ENCODE measurements around the gene TP53AIP1. TPM values are rescaled to one million over a fixed set of nuclear protein-coding genes. Genes with fewer than 3 reads are reported as not detected.

The TP53AIP1 gene
- total and polyA plus RNA-seq, 10 of the 15 experiments (the other 5 are each of a cell fraction or from before 2014, with no cell fraction given): 0.01 TPM; not detected in 9

DNA sequence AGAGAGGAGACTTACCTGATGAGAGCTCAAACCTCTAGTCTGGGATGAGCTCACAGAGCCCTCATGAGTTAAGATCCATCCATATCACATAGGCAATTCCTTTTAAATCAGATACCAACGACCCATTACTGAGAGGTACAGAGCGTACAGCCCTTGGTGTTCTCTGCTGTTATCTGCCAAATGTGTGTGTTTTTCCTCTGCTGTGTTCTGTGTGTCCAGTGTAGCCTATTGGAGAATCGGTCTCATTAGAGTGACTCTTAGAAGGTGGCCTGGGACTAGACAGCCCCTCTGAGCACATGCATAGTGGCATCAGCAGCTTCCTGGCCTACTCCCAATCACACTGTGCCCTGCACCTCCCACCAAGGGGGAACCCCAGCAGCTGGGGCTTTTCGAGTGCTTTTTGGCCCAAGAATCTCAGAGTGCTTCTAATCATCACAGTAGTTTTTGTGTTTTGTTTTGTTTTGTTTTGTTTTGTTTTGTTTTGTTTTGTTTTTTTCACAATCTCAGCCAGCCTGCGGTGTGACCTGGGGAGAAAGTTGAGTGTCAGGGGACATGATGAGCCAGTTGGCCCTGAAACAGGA lies 25.4 kb downstream of the TP53AIP1 start:
- Histone ChIP-seq H4K20me1 (ENCODE audit: control insufficient read depth, insufficient read depth) (no peaks in the 10 kb centered on the region), H3K4me2 (ENCODE audit: control insufficient read depth, insufficient read depth) (no peak overlapping the region), H2AFZ (ENCODE audit: control insufficient read depth, low read depth, low read length) (no peak overlapping the region; the same call in 1 of the 2 replicates), H3K9ac (ENCODE audit: control insufficient read depth, insufficient read depth, low read length) (no peak overlapping the region), H3K4me1 (ENCODE audit: control insufficient read depth, insufficient read depth, low read length) (no peaks in the 10 kb centered on the region), H3K27me3 (replicated peaks in 1 of 2; ENCODE audit: control insufficient read depth in 2 of 2, insufficient read depth in 2 of 2, low read length in 1 of 2) (peaks cover 0 to 3% of the 10 kb centered on the region in 2 experiments; a peak in 2 of 4 replicates), H3K36me3 (ENCODE audit: control insufficient read depth in 2 of 2, insufficient read depth in 2 of 2, low read length in 1 of 2) (no peaks in the 10 kb centered on the region), H3K9me3 (replicated peaks; ENCODE audit: control insufficient read depth, insufficient read depth, low read length) (no peaks in the 10 kb centered on the region), H3K4me3 (no peak overlapping the region), H3K27ac (ENCODE audit: control insufficient read depth, insufficient read depth) (no peak overlapping the region), H3K79me2 (ENCODE audit: control insufficient read depth, insufficient read depth, low read length) (no peaks in the 10 kb centered on the region)
- in situ Hi-C loops (cut with MboI) (no loop called here), intact Hi-C loops (cut with micrococcal nuclease; ENCODE audit: unreplicated experiment) (no loop called here)
- ChIA-PET RAD21 (ENCODE audit: unreplicated experiment) (interaction anchor here (1.0 kb wide), 1 partner anchor 12 kb away, joined by 3 read pairs; no protein-coding TSS in a partner anchor), CTCF (interaction anchor here (1.2 kb wide), 1 partner anchor 16 kb away, joined by 3 read pairs; no protein-coding TSS in a partner anchor), POLR2A (no interaction called here), SMC1A (ENCODE audit: uncharacterized antibody, unreplicated experiment) (interaction anchor here (0.6 to 1.2 kb wide), 2 partner anchors 10 to 1946 kb away, joined by 3 to 4 read pairs; no protein-coding TSS in a partner anchor)
- no peak for DNase-seq (ENCODE audit: low read depth, low spot score)
- no peak for TF ChIP-seq SMAD5 (IDR thresholded peaks at IDR 0.05; ENCODE audit: low read depth)
- no peak for TF ChIP-seq EGR1 (IDR thresholded peaks at IDR 0.05; ENCODE audit: borderline replicate concordance in 1 of 2, low read depth in 2 of 2, low read length in 2 of 2)
- TF ChIP-seq, protein P1, sequence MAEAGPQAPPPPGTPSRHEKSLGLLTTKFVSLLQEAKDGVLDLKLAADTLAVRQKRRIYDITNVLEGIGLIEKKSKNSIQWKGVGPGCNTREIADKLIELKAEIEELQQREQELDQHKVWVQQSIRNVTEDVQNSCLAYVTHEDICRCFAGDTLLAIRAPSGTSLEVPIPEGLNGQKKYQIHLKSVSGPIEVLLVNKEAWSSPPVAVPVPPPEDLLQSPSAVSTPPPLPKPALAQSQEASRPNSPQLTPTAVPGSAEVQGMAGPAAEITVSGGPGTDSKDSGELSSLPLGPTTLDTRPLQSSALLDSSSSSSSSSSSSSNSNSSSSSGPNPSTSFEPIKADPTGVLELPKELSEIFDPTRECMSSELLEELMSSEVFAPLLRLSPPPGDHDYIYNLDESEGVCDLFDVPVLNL (IDR thresholded peaks at IDR 0.05; ENCODE audit: low read depth, low read length): no peak
- TF ChIP-seq ZNF207 (IDR thresholded peaks at IDR 0.05; ENCODE audit: borderline replicate concordance): no peak
- TF ChIP-seq SMC3 (IDR thresholded peaks at IDR 0.05; ENCODE audit: borderline replicate concordance, low read length): no peak
- TF ChIP-seq ZNF217 (IDR thresholded peaks at IDR 0.05): no peak
- TF ChIP-seq, protein P2, sequence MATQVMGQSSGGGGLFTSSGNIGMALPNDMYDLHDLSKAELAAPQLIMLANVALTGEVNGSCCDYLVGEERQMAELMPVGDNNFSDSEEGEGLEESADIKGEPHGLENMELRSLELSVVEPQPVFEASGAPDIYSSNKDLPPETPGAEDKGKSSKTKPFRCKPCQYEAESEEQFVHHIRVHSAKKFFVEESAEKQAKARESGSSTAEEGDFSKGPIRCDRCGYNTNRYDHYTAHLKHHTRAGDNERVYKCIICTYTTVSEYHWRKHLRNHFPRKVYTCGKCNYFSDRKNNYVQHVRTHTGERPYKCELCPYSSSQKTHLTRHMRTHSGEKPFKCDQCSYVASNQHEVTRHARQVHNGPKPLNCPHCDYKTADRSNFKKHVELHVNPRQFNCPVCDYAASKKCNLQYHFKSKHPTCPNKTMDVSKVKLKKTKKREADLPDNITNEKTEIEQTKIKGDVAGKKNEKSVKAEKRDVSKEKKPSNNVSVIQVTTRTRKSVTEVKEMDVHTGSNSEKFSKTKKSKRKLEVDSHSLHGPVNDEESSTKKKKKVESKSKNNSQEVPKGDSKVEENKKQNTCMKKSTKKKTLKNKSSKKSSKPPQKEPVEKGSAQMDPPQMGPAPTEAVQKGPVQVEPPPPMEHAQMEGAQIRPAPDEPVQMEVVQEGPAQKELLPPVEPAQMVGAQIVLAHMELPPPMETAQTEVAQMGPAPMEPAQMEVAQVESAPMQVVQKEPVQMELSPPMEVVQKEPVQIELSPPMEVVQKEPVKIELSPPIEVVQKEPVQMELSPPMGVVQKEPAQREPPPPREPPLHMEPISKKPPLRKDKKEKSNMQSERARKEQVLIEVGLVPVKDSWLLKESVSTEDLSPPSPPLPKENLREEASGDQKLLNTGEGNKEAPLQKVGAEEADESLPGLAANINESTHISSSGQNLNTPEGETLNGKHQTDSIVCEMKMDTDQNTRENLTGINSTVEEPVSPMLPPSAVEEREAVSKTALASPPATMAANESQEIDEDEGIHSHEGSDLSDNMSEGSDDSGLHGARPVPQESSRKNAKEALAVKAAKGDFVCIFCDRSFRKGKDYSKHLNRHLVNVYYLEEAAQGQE (IDR thresholded peaks at IDR 0.05; ENCODE audit: low read depth, low read length): no peak
- no peak for TF ChIP-seq NFIC (IDR thresholded peaks at IDR 0.05; ENCODE audit: low read depth, low read length)
- TF ChIP-seq KLF5 (IDR thresholded peaks at IDR 0.05; ENCODE audit: partially characterized antibody): no peak
- TF ChIP-seq TCF7 (IDR thresholded peaks at IDR 0.05; ENCODE audit: borderline replicate concordance): no peak
- TF ChIP-seq, protein P3, sequence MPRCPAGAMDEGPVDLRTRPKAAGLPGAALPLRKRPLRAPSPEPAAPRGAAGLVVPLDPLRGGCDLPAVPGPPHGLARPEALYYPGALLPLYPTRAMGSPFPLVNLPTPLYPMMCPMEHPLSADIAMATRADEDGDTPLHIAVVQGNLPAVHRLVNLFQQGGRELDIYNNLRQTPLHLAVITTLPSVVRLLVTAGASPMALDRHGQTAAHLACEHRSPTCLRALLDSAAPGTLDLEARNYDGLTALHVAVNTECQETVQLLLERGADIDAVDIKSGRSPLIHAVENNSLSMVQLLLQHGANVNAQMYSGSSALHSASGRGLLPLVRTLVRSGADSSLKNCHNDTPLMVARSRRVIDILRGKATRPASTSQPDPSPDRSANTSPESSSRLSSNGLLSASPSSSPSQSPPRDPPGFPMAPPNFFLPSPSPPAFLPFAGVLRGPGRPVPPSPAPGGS (IDR thresholded peaks at IDR 0.05; ENCODE audit: borderline replicate concordance, insufficient read depth, low read depth, low read length, poor library complexity, severe bottlenecking): no peak
- TF ChIP-seq CEBPB (IDR thresholded peaks at IDR 0.05; ENCODE audit: borderline replicate concordance in 1 of 2, low read depth in 2 of 2, low read length in 2 of 2): no peak
- TF ChIP-seq FOXM1 (IDR thresholded peaks at IDR 0.05; ENCODE audit: low read depth, low read length): no peak
- no peak for TF ChIP-seq POLR2AphosphoS2 (IDR thresholded peaks at IDR 0.05; ENCODE audit: low read depth, low read length)
- no peak for TF ChIP-seq NFYB (IDR thresholded peaks at IDR 0.05; ENCODE audit: insufficient read depth, low read depth, low read length)
- TF ChIP-seq TCF12 (IDR thresholded peaks at IDR 0.05; ENCODE audit: low read depth, low read length): no peak
- TF ChIP-seq BRCA1 (IDR thresholded peaks at IDR 0.05; ENCODE audit: low read depth, low read length): no peak
- TF ChIP-seq MTA3 (IDR thresholded peaks at IDR 0.05; ENCODE audit: borderline replicate concordance, low read length): no peak
- no TSS peak for BruUV-seq (replicated peaks)
- WGBS (ENCODE audit: insufficient coverage, insufficient replicate concordance, low lambda C conversion rate, missing lambda C conversion rate): 16% methylated on average over 5 of the region's 5 CpGs
- FAIRE-seq: no peak
- ATAC-seq: peak; percentile 72

All from GM12878 (cell line).